Measurements from ENCODE around the gene SPTSSA.
"Not testable (repeated sequence)": the region's sequence is repeated elsewhere in the genome, so short reads cannot be mapped to it uniquely, and the experiment has no call there.

The SPTSSA gene

DNA sequence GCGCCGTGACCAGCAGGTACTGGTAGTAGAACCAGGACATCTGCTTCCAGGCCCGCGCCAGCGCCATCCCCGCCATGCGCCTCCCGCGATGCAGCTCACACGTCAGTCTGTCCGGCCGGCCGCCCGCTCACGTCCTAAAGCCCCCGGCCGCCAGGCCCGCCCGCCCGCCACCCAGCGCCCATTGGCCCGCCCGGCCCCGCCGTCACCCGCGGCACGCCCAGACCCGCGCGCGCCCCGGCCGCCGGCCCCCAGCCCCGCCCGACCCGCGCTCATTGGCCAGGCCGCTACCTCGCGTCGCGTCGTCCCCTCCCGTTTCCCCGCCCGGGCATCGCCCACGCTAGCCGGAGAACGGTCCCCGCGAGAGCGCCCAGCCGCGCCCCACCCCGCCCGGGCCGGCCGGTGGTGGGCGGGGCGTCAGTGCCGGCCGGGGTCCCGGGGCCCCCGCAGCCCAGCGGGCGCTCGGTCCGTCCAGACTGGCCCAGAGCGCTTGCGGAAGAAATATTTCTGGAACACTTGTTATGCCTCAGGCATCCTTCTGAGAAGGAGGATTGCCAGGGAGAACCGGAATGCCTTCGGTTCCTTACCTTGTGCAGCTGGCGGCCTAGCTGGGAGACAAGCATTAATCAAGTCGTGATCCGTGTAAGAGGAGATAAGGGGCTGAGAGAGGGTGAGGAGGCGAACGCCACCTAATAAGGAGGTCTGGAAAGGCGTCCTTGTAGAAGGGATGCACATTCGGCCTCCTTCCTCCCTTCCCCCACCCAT lies at the start of gene SPTSSA:
Gene SPTSSA (minus strand): TSS at position 109 of the 762 bp plus-strand sequence. CDS start 33 bp downstream, at position 76.
- DNase-seq: peak; percentile 96

DNA sequence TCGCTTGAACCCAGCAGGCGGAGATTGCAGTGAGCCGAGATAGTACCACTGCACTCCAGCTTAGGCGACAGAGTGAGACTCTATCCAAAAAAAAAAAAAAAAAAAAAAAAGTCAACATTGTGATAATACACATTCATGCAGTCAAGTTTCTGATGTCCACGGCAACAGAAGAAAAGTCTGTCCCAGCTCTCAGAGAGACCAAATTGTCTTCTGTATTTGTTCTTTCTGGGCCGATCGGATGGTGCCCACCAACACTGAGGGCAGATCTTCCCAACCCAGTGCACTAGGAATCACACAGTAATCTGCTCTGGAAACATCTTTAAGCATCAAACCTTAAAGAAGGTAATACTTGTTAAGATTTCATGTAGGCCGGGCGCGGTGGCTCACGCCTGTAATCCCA lies 45.8 kb upstream of the SPTSSA start:
- no peak for DNase-seq

DNA sequence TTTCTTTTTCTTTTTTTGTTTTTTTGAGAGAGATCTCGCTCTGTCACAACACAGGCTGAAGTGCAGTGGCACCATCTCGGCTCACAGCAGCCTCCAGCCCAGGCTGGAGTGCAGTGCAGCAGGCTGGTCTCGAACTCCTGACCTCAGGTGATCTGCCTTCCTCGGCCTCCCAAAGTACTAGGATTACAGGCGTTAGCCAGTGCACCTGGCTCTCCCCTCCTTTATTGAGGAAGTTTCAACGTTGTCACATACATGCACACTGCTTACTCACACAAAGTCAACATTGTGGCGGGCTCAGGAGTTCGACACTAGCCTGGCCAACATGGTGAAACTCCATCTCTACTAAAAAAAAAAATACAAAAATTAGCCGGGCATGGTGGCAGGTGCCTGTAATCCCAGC lies 45.4 kb upstream of the SPTSSA start:
- DNase-seq: no peak

DNA sequence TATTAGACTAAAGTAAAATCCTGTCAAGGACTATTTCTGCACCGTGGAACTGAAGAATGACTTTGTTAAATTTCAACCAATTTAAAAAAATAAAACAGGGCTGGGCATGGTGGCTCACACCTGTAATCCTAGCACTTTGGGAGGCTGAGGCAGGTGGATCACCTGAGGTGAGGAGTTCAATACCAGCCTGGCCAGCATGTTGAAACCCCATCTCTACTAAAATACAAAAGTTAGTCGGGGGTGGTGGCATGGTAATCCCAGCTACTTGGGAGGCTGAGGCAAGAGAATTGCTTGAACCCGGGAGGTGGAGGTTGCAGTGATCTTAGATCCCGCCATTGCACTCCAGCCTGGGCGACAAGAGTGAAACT lies 43.1 kb upstream of the SPTSSA start:
- DNase-seq: not testable (repeated sequence)

DNA sequence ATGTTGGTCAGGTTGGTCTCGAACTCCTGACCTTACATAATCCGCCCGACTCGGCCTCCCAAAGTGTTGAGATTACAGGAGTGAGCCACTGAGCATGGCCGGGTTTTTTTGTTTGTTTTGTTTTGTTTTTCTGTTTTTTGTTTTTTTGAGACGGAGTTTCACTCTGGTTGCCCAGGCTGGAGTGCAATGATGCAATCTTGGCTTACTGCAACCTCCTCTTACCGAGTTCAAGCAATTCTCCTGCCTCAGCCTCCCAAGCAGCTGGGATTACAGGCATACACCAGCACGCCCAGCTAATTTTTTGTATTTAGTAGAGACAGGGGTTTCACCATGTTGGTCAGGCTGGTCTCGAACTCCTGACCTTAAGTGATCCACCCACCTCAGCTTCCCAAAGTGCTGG lies 42.0 kb upstream of the SPTSSA start:
- DNase-seq: not testable (repeated sequence)

- DNase-seq: no peak
These were observed 40.6 kb upstream of the SPTSSA start for GRCh38 chr14:34502545-34503225.

DNA sequence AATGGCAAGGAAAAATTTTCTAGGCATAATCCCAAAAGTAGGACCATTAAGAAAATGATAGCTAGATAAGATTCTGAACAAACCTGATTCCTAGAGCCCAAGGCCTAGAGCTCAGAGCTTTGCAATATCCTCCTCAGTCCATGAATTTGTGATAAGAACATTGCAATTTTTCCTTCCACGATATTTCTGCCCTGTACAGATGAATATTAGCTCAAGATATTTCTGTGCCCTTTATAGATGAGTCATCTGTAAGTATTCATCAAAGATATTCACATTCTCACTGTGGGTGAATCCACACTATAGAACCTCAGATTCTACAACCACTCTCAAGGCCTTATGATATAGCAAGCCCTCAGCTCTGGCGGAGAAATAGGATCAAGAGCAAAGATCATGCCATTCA lies 40.0 kb upstream of the SPTSSA start:
- DNase-seq: no peak

GRCh38 chr14:34501004-34501580 lies 39.1 kb upstream of the SPTSSA start:
- no peak for DNase-seq

DNA sequence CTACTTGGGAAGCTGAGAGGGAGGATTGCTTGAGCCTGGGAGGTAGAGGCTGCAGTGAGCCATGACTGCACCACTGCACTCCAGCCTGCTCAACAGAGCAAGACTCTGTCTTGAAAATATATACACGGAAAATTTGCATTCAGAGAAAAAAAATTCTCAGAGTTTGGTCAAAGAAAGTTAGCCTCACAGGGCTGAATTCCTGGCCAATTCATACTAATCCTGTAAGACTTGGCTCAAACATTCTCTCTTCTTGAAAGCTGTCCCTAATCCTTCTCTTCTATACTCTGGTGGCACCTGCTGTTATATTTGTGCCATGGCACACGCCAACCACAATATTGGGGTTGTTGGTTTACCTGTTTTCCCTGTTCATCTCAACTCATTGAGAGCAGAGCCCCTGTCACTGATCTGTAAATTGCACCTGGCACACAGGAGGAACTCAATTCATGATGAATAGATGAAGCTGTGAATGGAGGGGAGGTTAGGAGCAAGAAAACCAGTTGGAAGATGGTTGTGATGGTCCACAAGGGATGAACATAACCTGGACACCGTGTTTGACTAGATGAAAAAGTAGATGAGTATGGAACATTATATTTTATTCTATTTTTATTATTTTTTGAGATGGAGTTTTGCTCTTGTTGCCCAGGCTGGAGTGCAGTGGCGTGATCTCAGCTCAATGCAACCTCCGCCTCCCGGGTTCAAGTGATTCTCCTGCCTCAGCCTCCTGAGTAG lies 36.8 kb upstream of the SPTSSA start:
- peak; percentile 8 for DNase-seq

- no peak for DNase-seq
These were observed 34.9 kb upstream of the SPTSSA start for GRCh38 chr14:34496679-34497513.

DNA sequence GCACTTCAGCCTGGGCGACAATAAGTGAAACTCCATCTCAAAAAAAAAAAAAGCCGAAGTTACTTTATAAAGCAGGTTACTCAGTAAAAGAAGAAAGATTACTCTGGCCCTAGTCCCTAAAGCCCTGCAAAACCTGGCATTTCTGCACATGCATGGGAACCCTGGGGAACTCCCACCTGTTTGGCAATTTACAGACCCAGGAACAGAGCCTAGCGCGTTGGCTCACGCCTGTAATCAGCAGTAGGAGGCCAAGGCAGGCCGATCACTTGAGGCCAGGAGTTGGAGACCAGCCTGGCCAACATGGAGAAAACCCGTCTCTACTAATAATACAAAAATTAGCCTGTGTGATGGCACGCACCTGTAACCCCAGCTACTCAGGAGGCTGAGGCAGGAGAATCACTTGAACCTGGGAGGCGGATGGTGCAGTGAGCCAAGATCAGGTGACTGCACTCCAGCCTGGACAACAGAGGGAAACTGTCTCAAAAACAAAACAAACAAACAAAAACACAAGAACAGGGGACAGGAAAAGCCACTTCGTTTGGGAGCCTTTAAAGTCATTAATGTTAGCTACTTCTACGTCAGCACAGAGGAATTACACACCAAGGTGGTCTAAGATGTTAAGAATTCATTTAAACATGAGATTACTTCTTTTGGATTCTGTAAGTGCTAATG lies 34.1 kb upstream of the SPTSSA start:
- no peak for DNase-seq

DNA sequence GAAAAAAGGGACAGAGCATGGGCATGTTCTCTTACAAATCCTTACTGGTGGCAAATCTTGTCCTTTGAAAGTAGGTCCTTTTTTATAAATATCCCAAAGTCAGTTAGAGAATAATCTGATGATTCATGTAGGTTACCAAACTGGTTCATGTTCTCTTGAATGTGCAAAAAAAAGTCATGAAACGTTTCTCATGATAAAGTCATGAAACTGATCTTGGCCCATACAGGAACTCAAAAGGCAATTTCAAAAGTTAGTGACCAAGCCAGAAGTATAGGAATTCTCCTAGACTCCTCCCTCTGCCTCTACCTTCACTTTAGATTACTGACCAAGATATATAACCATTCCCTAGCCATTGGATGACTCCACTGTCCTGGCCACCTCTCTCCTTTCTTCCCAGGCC lies 27.3 kb upstream of the SPTSSA start:
- DNase-seq: no peak

DNA sequence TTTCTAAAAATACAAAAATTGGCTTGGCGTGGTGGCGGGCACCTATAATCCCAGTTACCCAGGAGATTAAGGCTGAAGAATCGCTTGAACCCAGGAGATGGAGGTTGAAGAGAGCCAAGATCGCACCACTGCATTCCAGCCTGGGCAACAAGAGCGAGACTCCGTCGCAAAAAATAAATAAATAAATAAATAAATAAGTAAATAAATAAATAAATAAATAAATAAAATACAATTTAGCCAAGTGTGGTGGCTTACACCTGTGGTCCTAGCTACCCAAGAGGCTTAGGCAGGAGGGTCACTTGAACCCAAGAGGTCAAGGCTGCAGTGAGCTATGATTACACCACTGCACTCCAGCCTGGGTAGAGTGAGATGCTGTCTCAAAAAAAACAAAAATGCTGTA lies 26.5 kb upstream of the SPTSSA start:
- no peak for DNase-seq

DNA sequence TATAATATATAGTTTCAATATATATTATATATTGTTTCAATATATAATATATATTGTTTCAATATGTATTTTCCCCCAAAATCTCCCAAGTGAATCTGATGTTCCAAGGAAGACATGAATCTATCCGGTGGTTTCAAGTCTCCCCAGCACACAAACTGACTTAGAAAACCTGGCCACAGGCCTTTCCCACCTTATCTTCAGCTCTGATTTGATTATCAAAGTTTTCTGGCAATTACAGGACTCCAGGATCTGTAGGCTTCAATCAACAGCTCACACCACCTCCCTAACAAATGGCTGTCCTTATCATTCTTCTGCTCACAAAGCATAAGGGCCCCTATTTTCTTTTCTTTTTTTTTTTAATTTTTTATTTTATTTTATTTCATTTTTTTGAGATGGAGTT lies 22.7 kb upstream of the SPTSSA start:
- no peak for DNase-seq

- no peak for DNase-seq
These were observed 20.4 kb upstream of the SPTSSA start for GRCh38 chr14:34482463-34482862.

DNA sequence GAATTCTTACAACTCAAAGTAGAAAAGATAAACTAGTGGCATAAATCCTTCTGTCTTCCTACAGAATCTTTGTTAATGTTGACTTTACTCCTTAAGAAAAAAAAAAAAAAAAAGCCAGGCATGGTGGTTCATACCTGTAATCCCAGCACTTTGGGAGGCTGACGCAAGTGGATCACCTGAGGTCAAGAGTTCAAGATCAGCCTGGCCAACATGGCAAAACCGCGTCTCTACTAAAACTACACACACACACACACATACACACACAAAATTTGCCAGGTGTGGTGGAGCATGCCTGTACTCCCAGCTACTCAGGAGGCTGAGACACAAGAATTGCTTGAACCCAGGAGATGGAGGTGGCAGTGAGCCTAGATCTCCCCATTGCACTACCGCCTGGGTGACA lies 17.7 kb upstream of the SPTSSA start:
- DNase-seq: no peak

- no peak for DNase-seq
These were observed 16.2 kb upstream of the SPTSSA start for GRCh38 chr14:34478261-34478660.

GRCh38 chr14:34476036-34476435 lies 14.0 kb upstream of the SPTSSA start:
- DNase-seq: not testable (repeated sequence)

GRCh38 chr14:34475163-34475562 lies 13.1 kb upstream of the SPTSSA start:
- DNase-seq: no peak

GRCh38 chr14:34474187-34474679 lies 12.2 kb upstream of the SPTSSA start:
- DNase-seq: no peak

- DNase-seq: no peak
These were observed 10.8 kb upstream of the SPTSSA start for GRCh38 chr14:34472706-34473279.
